HG02759 (cell line): ENCODE results near the gene CACNA2D2.

Source experiments
- ATAC-seq: cut with Tn5 transposase; IDR thresholded peaks from one replicate; pipeline ENCODE4 v1.9.1; 2021; ENCODE audit warnings: mild to moderate bottlenecking, moderate library complexity; ENCODE audit not compliant: unreplicated experiment

Gene CACNA2D2

DNA sequence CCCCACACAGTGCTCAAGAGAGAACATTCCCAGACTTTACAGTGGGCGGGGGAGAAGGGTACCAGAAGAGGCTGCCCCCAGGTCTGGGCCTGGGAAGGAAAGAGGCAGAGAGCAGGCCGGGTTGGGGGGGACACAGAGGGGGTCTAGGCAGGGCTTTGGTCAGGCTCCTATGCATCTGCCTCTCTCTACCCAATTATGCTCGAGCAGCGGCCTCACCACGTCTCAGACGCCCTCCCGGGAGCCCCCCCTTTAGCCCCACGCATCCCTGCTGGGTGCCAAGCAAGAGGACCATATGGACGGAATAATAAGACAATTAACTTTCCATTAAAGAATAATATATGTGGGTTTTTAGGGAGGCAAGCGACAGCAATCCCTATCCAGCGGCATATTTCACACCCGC lies 32.8 kb downstream of the CACNA2D2 start:
- no peak for ATAC-seq

DNA sequence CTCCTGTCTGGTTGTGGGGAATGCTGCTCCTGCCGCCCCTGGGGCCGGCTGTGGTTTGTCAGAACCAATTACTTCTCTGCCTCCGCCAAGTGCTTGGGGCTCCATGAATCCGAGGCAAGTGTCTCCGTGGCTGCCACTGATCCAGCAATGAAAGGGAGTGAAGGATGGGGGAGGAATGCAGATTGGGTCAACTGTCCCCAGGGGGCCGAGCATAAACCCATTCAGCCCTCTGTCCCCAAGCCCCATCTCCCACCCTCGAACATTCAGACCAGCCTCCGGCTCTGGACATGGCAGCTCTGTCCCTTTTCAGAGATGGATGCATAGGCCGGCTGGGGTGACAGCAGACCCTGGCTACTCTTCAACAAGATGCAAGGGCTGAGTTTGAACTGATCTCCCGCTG lies 35.5 kb downstream of the CACNA2D2 start:
- ATAC-seq: no peak

DNA sequence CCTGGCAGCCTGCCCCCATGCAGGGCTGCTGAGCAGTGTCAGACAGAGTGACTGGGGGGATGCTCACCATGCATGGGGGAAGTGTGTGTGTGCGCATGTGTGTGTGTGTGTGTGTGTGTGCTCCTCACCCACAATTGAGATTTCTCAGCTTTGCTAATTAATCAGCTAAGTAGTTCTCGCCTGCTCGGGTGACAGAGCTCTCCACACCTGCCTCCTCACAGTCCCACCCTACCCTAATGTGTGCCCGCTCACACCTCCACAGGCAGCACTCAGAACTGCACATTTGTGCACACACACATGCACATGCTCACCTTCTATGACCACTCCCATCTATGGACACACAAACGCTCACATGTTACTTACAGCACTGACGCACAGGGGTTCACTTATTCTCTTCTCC lies 37.3 kb downstream of the CACNA2D2 start:
- no peak for ATAC-seq

DNA sequence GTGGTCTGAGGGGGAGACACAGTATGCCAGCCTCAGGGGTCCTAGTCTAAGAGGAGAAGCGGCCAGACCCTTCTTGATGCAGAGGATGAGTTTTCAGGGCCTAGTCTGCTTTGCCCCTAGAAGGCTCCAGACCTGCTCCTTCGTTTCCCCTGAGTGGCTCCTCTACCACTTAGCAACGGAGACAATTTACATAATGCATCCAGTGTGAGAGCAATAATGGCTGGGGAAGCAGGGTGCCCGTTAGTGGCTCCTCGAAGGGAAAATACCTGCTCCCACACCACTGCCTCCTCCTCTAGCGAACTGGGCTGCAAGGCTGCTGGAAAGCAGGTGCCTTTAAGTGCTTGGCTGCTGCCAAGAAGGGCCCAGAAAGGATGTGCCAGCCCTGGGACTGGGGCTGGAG lies 38.9 kb downstream of the CACNA2D2 start:
- no peak for ATAC-seq

DNA sequence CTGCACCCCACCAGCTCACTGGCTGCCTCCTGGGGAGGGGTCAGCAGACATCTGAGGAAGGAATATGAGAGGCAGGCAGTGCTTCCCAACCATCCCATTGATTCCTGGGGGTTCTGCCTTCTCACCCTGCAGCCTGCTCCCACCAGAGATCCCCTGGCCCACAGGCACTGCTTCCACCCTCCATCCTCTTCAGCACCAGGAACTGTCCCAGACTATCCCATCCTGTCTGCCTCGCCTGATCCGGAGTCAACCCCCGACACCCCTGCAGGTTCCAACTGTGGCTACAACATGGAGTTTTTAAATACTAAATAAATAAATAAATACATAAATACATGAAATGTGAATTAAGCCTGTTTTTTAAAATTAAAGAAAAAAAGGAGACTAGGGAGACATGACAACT lies 43.6 kb downstream of the CACNA2D2 start:
- ATAC-seq: no peak

DNA sequence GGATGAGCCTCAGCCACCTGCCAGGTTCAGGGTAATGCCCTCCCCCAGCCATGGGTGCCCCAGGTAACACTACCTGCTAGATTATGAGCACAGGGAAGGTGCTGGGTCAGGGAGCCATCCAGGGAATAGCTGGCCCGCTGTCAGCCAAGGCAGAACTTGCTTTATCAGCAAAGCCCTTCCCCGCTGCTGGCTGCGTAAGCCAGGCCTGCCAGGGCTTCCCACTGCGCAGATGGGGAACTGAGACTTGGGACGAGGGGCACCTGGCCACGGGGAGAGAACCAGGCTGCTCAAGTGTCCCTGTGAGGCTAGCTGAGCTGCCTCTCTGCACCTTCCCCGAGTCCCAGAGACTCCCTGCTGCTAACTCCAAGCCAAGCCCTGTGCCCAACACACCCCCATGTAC lies 45.4 kb downstream of the CACNA2D2 start:
- no peak for ATAC-seq

DNA sequence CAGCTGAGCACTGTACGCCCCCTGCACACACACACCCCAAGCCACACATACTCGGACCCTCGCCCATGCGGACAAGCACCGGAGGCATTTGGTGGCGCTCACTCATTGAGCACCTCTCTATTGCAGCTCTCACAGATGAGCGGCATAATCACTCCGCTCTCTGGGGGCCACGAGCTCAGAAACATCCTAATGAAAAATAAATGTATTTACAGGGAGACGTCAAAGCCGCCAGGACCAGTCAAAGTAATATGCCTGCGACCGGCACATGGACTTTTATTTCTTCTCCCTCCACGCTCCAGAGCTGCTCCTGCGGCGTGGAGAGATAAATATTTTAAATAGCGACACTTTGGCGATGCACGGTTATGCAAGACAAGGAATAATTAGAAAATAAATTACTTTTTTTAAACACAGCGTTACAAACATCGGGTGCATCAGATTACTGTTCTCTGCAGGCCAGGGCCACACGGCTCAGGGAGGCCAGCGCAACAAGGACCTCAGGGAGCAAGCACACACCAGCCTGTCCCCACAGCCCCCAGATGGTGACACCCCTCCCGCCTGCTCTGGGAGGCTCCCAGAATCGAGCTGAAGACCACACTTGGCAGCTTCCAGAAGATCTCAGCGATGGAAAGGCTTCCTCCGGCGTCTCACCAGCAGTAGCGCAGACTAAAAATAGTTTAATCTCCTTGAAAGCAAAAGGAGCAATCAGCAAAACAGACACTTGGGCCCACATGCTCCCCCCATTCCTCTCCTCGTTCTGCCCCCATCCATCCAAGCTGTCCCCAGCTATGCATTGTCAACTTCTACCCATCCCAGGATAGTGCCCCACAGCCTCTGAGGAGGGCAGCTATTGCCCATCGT lies 48.0 kb downstream of the CACNA2D2 start:
- no peak for ATAC-seq

DNA sequence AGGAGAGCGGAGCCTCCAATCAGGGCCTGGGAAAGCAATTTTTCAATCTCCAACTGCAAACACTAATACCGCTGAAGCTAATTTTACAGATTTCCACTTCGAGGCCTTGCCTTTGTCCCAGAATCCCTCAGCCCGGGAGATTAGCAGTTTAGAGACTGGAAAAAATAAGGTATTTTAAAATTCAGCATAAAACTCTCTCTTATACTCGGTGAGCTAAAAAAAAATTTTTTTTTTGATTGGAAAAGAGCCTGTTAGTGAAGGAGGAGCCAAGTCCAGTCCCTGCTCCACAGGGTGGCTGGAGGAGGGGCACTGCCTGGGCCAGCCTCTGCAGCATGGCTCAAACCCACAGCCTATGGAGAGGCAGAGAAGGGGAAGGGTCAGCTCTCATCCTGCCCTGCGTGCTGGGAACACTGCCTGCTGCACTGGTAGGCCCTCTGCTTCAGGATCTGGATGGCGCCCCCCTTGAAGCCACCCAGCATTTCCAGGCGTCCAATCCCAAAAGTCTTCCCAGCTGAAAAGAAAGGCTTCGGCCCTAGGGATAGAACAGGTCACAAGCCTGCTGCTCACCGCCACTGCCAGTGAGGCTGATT lies 48.9 kb downstream of the CACNA2D2 start:
- no peak for ATAC-seq

DNA sequence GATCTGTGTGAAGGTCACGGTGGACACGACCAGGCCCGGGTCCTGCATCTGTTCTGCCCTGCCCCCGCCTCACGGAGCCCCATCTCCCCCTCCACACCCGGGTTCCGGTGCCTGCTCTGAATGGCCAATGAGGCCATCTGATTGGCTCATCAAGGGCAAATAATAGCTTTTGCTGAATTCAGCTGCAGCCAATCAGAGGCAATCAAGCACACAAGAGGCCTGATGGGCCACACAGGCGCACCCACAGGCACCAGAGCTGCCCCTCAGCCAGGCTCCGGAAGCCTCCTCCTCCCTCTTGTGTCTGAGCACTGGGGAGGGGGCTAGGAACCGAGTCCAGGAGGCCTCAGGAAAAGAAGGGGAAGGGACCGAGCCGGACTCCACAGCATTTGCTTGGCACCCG lies 49.5 kb downstream of the CACNA2D2 start:
- ATAC-seq: no peak

DNA sequence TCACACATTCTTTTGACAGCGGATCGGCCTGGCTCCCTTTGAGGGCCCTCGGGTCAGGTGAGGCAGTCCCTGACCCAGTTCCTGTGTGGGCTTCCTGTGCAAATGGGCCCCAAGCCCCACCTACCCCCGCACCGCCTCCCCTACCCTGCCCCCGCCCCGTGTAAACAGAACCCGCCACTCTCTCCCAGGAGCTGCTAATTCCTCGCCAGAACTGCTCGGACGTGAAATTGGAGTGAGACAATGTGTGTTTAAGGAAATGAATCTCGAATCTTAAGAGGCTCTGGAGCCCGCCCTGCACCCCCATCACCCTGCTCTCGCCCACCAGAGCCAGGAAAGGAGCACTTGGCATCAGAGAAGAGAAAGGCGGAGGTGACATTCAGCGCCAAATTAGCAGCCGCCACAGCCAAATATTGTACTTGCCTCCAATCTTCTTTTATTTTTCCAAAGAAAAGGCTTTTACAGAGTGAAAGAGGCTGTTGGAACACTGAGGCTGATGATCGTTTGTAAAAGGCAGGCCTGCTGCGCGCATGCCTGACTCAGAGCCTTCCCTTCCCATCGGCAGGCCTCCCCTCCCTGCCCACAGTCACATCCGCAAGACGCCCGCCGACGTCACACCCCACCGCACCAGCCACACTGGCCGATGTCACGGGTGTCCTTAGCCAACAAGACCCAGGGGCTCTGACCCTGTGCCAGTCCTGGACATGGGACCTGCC lies 53.1 kb downstream of the CACNA2D2 start:
- no peak for ATAC-seq

DNA sequence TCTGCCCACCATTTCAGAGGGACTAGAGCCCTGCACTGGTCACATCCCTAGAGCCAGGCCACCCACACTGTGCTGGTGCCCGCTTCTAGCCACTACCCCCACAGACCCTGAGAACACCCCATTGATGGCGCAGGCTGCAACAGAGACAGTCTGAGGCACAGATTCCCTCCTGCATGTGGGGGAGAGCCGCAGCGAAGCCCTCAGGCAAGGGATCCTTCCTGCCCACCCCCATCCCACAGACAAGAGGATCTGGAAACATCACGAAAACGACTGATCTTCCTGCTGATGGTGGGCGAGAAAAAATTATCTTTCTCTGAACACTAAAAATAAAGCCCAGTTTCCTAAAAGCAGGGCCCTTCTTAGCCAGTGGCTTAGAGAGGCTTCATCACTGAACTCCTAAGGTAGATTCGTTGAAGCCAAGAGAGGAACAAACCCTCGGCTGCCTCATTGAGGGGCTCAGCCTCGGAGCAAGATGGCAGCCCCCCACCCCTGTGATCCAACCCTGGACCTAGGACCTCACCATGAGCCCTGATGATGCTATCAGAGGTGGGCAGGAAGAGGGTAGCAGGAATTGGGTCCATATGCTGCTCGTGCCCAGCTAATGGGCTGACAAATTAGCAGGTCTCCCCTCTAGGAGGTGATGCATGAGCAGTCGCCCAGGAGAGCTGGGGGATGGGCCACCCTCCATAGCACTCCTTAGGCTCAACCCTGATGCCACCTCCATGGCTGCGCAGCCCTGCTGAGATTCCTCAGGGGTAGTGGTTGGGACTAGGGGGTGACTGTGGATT lies 54.5 kb downstream of the CACNA2D2 start:
- ATAC-seq: no peak

DNA sequence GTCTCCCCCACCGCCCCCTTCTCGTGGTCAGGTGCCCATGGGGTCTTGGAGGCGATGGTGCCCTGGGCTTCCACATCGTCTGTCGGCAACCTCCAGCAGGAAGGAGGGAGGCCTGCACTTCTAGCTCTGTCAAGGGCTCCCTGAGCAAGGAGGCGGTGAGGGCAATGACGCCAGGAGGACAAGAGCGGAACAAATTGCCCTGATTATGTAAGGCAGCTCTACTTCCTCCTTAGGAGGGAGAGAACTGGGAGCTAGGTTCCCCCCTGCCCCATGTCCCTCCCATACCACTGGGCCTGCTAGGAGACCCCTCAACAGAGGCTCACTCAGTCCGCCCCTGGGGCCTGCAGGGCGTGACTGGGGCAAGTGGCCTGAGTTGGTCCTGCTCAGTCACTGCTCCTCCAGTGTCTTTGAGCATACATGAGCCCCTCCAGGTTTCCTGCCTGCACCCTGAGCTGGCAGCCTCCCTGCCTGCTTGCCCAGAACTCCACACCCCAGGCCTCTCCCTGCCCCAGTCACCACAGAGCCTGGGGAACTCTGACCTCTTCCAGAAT lies 56.1 kb downstream of the CACNA2D2 start:
- ATAC-seq: no peak

DNA sequence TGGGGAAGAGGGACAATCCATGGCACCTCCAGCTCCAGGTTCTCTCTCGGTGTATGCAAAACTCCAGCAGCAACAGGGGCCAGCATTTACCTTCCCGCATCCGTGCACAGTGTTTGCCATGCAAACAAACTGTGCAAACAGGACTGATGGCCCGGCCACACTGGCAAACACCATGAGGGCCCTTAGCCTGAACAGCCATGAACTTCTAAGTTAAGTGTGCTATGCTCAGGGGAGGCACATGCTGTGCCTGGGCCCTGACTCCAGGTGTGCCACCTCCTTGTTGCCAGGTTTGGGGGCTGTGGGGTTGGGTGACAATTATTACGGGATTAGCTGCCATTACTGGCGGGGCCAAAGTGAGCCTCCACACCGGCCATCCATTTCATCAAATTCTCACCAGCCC lies 57.5 kb downstream of the CACNA2D2 start:
- ATAC-seq: no peak

DNA sequence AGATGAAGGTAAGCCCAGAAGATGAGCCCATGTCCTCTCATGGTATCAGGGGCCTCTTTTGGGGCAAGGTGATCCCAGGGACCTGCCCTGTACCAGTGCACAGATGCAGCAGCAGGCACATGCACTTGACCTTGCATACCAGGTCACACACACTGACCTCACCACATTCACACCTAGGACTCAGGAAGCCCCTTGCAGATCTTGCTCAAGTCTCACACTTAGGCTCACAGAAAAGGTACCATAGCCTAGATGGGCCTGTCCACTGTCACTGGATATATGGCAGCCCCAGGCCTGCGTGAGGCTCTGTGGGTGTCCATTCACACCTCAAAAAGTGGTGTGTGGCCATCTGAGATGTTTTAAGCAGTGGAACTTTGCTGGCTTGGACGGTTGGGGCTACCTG lies 58.7 kb downstream of the CACNA2D2 start:
- no peak for ATAC-seq

DNA sequence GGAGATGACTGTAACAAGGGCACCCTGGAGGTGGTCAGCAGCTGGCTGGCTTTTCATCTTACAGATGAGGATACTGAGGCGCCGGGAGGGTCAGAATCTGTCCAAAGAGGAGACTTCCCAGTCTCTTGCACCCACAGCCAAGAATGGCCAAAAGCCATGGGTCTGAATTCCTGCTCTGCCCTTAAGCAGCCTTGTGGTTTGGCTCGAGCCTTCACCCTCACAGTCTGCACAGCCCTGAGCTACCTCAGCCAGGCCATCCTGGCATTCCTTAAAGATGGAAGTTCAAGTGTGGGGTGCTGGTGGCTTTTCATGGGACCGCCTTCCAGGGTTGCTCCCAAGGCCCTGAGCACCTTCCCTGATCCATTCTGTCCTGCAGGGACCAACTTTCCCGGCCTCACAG lies 59.2 kb downstream of the CACNA2D2 start:
- no peak for ATAC-seq

DNA sequence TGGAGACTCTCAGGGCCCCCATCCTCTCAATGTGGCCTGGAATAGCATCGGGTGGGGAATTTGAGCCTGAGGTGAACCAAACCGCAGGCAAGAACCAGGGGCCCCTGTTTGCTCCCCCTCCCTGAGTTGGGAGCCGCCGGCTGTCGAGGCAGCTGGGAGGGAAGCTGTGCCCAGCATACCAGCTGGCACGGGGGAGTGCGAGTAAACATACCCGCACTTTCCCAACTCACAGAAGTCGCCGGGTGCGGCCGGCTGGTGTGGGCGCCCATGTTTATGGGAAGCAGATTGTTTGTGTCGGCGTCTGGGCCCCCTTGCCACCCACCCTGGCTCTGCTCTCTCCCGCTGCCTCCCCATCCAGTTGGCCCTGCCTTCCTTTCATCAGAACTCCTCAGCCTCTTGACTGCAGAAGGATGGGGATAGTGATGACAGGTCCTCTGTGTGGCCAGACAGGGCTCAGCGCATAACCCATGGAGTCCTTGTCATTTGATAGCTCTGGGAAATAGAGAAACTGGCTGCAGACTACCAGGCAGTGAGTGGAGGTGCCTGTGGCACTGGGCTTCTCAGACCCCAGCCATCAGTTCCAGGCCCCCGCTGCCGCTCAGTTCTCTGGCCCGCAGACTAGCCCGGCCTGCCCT lies 60.4 kb downstream of the CACNA2D2 start:
- ATAC-seq: no peak

DNA sequence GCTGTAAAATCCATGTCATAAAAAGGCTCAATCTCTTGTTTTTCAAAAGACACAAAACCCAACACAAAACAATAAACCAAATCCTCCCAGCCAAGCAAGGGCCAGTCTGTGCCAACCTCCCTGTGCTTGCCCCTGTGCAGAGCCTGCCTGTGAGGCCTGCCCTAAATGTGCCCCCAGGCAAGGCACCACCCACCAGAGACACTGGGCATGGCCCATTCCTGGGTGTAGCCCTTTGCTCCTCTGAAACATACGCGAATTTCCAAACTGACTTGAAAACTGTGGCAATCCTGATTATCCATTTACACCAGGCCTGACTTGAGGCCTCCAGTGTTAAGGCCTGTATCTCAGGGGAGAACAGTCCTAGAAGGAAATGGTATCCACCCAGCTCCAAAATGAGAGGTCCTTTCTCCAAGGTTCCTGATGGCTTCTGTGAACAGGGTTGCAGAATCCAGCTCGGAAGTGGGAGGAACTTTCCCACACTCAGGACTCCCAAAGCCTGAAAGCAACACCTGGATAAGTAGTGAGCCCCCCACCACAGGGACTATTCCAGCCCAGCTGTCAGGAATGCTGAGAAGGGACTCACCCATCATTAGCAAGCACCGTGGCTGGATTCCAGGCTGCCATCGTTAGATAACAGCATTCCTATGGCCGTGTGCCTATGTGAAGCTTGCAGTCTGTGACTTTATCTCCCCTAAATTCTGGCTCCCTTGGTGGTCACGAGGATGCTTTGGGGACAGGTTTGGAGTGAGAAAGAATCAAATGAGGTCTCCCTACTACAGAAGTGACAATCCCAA lies 61.8 kb downstream of the CACNA2D2 start:
- no peak for ATAC-seq

DNA sequence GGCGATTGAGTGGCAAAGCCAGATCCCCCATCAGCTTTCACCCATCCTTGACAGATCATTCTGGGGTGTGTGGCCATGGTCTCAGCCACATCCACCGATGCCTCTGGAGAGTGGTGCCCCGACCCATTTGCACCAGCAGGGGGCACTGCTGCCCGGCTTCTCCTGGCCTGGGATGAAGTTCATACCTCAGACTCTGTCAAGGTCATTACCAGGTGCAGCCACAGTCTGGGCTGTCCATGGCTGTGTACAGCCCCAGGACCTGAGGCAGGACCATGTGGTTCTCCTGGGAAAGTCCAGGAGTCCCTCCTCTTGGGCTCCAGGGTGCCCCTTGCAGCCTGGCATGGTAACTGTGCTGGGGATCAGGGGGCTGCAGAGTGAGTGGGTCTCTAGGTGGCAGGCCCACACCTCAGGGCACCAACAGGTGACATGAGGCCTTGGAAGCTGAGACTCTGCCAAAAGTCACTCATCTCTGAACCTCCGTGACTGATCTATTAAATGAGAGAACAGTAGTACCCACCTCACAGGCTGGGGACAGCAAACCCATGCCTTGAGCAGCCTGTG lies 67.2 kb downstream of the CACNA2D2 start:
- ATAC-seq: peak; percentile 75

DNA sequence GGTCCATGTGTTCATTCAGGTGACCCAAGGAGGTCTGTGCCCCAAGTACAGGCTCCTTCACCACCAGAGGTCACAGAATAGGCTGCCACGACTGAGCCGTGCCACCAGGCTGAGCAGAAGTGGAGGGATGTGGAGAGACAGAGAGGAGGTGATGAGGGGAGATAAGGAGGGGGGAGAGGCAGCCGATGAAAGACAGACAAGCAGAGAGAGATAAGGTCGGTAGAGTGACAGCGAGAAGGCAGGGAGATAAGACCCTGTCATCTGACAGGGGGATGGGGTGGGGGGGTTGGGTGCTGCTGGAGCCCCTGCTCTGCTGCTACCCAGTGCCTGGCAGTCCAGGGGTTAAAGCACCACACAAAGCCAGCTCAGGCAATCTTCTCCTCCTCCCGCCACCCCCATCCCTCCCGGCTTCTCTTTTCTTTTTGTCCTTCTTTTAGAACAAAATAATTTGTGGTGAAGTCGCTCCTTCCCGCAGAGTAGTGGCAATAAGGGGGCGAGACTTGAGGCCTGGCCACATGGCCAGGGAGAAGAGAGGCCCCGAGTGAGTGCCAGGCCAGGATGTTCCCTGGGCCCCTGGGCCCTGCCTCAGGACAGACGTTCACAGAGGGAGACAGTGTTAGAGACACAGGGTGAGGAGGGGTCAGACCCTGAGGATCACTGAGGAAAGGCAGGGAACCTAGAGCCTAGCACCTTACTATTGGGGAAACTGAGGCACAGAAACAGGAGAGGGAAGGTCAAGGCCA lies 67.9 kb downstream of the CACNA2D2 start:
- ATAC-seq: no peak
